Measurements from ENCODE around the gene GHR.
A peak's percentile ranks its signal among the peaks of the same experiment; 100 is the strongest.

The GHR gene

DNA sequence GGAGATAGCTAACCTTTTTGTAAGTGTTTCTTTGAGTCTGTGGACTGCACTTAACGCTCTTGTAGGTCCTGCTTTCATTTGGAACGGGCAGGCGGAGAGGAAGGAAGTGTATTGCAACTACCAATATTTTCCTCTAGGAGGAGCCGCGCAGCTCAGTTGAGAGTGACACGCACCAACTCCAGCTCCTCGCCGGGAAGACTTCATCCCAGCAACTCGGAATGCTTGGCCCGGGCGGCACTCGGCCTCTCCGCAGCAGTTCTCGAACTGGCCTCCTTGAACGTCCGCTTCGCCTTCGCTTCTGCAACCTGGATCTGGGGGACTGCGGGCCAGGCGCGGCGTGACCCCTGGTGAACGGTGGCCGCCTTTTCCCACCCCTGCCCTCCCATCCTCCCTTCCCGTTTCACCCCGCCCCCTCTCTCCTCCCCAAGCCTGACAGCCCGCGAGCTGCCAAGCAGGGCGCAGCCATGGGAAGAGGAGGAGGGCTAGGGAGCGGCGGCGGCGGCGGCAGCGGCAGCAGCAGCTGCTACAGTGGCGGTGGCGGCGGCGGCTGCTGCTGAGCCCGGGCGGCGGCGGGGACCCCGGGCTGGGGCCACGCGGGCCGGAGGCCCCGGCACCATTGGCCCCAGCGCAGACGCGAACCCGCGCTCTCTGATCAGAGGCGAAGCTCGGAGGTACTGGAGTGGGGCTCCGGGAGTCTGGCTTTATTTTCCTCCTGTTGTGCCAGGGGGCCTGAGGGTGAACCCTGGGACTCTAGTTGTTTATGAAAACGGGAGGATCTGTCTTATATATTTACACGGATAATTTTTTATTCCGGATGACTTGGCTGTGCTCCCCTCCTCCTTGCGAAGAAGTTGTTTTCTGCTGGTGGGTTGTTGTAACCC is at the start of gene GHR:
GHR (plus strand) TSS at position 155 of the 881 bp plus-strand sequence. CDS start 142,436 bp downstream, outside the sequence.
- Histone ChIP-seq H3K4me1 (ENCODE audit: control insufficient read depth, insufficient read depth, low read length) (peaks cover 2% of the 10 kb centered on the region; the same call in 1 of the 2 replicates), H3K9me3 (ENCODE audit: control insufficient read depth, insufficient read depth, low read depth, low read length) (no peaks in the 10 kb centered on the region), H3K36me3 (ENCODE audit: control insufficient read depth in 2 of 2, insufficient read depth in 1 of 2, low read length in 2 of 2) (no peaks in the 10 kb centered on the region), H3K4me3 (ENCODE audit: low read depth, low read length) (peak within 1 kb of the TSS; percentile 61), H3K27ac (ENCODE audit: extremely low read depth, low read depth, low read length) (peak within 1 kb of the TSS; percentile 79; the same call in 1 of the 2 replicates)
- ChIA-PET CTCF (interaction anchor here (0.5 to 5.3 kb wide), 33 partner anchors 13 to 1202 kb away, joined by 3 to 46 read pairs (median 4); no protein-coding TSS in a partner anchor), POLR2A (interaction anchor here (0.5 to 1.0 kb wide), 3 partner anchors 519 to 890 kb away, joined by 3 to 4 read pairs (median 3); partner anchors contain the start of genes HMGCS1 and RIMOC1)
- TF ChIP-seq ZNF501 (tag by site-specific recombination; IDR thresholded peaks at IDR 0.05) (peak; percentile 78), ZBTB26 (tag by site-specific recombination; optimal IDR thresholded peaks at IDR 0.05) (peak; percentile 48), ZNF768 (tag by site-specific recombination; IDR thresholded peaks at IDR 0.05) (no peak), ZNF629 (tag by site-specific recombination; IDR thresholded peaks at IDR 0.05) (no peak), KLF16 (tag by site-specific recombination; IDR thresholded peaks at IDR 0.05) (peak; percentile 71), KLF17 (tag by site-specific recombination; IDR thresholded peaks at IDR 0.05) (peak; percentile 79; the same call in 1 of the 2 replicates), OVOL3 (tag by site-specific recombination; IDR thresholded peaks at IDR 0.05) (no peak), ZBTB48 (tag by site-specific recombination; IDR thresholded peaks at IDR 0.05) (peak; percentile 68), GLIS2 (tag by site-specific recombination; IDR thresholded peaks at IDR 0.05) (peak; percentile 22; the same call in 1 of the 2 replicates), ZNF654 (tag by site-specific recombination; IDR thresholded peaks at IDR 0.05; ENCODE audit: low read depth) (peak; percentile 50), ZNF639 (tag by site-specific recombination; IDR thresholded peaks at IDR 0.05) (no peak), SP7 (tag by site-specific recombination; IDR thresholded peaks at IDR 0.05) (peak; percentile 44), HOXC10 (CRISPR knock-in tag; IDR thresholded peaks at IDR 0.05) (no peak), ZBTB44 (tag by site-specific recombination; IDR thresholded peaks at IDR 0.05) (no peak), ZNF138 (tag by site-specific recombination; IDR thresholded peaks at IDR 0.05; ENCODE audit: borderline replicate concordance) (no peak), ZNF791 (tag by site-specific recombination; IDR thresholded peaks at IDR 0.05) (no peak), ZNF280D (tag by site-specific recombination; IDR thresholded peaks at IDR 0.05) (peak; percentile 29; the same call in 1 of the 2 replicates), ZEB2 (tag by site-specific recombination; IDR thresholded peaks at IDR 0.05) (0 out of 2 replicates have a peak, but pooled peaks have one; percentile 14), ZNF561 (tag by site-specific recombination; IDR thresholded peaks at IDR 0.05; ENCODE audit: borderline replicate concordance) (no peak), PATZ1 (tag by site-specific recombination; IDR thresholded peaks at IDR 0.05) (peak; percentile 64), ZNF510 (tag by site-specific recombination; IDR thresholded peaks at IDR 0.05; ENCODE audit: insufficient replicate concordance) (no peak), ZNF610 (tag by site-specific recombination; IDR thresholded peaks at IDR 0.05; ENCODE audit: borderline replicate concordance) (peak; percentile 81), YY2 (tag by site-specific recombination; IDR thresholded peaks at IDR 0.05) (peak; percentile 41; the same call in 1 of the 2 replicates), ZFP69B (tag by site-specific recombination; IDR thresholded peaks at IDR 0.05) (peak; percentile 9; the same call in 1 of the 2 replicates)
- TF ChIP-seq, protein P1, sequence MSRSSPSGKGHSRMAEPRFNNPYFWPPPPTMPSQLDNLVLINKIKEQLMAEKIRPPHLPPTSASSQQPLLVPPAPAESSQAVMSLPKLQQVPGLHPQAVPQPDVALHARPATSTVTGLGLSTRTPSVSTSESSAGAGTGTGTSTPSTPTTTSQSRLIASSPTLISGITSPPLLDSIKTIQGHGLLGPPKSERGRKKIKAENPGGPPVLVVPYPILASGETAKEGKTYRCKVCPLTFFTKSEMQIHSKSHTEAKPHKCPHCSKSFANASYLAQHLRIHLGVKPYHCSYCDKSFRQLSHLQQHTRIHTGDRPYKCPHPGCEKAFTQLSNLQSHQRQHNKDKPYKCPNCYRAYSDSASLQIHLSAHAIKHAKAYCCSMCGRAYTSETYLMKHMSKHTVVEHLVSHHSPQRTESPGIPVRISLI (tag by site-specific recombination; IDR thresholded peaks at IDR 0.05), result no peak
